CD4-positive, alpha-beta T cell treated with Interferon alpha-2 for 1 hour (primary cell): ENCODE data around the gene ANKRD34A.

Experiments
- DNase-seq, 2 donors: peaks; one replicate each; pipeline ENCODE4 v3.0.0-alpha.2; 2020 to 2022

ANKRD34A gene

DNA sequence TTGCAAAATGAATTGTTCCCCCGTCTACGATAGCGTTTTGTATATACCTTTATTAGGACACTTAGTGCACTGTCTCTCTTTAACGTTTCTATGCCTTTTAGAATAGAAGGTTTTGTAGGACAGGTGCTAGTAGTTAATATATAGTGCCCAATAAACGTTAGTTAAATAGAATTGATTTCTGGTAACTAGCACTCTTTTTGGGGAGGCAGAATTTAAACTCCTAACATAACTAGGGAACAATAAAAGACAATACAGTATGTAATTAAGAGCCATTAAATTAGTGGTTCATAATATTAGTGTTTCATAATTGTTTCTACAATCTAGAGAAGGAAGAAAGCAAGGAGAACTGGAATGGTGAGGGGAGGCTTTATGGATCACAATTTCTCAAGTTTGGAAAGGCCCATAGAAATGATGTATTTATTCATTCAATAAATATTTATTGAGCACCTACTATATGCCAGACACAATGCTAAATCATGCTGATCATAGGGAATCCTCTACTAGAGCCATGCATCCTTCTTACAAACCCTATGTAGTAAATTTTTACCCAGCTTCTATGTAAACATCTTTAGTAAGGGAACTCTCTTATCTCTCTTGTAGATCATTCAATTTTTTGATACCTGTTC, 857 bp upstream of the ANKRD34A start:
- no peak for DNase-seq

DNA sequence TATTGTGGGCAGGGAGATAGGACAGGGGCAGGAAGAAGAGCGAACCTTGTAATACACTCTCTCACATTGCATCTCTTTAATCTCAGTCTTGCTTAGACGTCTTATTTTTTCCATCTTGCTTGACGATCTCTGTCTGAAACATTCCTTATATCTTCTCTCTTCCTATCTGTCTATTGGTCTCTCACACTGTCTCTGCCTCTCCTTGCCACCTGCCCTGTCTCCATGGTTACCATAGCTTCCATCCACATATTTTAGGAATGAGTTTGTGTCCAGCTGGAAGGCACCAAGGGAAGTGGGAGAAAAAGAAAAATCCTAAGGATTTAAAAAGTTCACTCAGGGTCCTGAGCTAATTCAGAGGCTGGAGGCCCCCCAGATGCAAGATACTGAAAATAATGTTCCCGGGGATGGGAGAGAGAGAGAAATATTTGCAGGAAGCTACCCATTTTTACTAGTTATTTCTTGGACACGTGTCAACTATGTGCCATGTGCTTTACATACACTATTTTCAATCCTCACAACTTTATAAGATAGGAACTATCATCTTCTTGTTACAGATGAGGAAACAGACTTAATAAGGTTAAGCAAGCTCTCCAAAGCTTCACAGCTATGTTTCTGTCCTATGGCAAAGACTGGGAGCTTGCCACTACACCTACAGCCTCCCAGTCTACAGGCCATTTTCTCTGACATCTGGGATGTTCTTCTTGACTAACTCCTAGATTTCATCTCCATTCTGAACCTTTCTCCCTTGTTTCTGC, 933 bp downstream of the ANKRD34A start:
- no peak for DNase-seq

- peak; percentile 31 to 58 for DNase-seq
Observed at GRCh38 chr1:145962157-145963102, 1.9 kb downstream of the ANKRD34A start.

- DNase-seq = peak in 1 of 2 donors; percentile 47
Observed at GRCh38 chr1:145961425-145962156, 2.8 kb downstream of the ANKRD34A start.

GRCh38 chr1:145961109-145961424, 3.3 kb downstream of the ANKRD34A start:
- DNase-seq = no peak

DNA sequence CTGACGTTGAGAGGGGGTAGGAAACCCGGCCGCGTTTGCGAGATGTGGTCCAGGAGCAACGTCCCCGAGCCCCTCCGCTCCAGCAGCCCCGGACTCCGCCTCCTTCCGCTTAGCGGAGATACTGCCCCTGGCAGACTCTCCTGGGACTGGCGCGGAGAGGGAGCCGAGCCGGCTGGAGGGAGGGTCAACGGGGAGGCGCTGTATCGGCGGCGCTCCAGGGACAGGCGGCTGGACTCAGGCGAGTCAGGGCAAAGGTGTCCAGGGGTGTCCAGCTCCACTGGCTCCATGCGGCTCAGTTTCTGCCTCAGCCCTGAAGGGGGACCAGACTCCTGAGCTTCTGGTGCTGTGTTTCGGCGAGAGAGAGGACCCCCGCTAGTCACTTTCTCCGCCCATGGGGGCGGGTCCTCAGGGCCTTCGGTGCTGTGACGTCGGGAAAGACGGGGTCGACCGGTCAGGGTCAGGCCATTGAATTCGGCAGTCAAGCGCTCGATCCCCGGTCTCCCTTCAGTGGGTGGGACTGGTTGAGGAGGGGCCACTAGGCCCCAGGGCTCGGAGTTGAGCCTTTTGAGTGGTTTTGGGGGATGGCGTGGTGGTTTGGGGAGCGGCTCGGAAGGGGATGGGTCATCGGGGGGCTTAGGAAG, 3.8 kb downstream of the ANKRD34A start:
- DNase-seq = peak; percentile 44 to 61

DNA sequence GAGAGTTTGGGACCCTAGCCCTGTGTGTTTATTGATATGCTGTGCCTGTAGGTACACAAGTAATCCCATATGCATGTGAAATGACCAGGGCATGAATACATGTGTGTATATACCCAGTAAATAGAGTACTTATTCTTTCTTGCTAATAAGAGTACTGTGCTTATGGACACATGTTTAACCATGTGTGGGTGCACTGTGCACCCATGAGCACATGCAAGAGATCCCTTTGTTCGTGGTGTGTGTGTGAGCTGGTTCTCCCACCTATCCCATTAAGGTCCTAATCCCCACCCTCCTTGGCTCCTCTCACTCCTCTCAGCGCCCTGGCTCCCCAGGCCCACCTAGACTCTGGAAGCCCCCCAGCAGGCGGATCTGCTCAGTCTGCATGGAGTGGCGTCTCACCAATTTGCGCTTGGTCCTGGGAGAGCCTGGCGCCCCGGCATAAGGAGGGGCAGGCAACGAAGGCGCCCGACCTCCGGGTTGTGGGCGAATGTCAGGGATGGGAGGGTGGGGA, 4.4 kb downstream of the ANKRD34A start:
- no peak for DNase-seq

GRCh38 chr1:145959333-145959732, 5.0 kb downstream of the ANKRD34A start:
- no peak for DNase-seq

GRCh38 chr1:145958734-145959133, 5.6 kb downstream of the ANKRD34A start:
- DNase-seq = no peak

GRCh38 chr1:145957443-145958319, 6.7 kb downstream of the ANKRD34A start, which contains the start of gene LIX1L:
TSS of gene LIX1L (minus strand) at chr1:145958017. CDS start at chr1:145957927, 90 bp downstream.
- DNase-seq = peak; percentile 93 to 95

DNA sequence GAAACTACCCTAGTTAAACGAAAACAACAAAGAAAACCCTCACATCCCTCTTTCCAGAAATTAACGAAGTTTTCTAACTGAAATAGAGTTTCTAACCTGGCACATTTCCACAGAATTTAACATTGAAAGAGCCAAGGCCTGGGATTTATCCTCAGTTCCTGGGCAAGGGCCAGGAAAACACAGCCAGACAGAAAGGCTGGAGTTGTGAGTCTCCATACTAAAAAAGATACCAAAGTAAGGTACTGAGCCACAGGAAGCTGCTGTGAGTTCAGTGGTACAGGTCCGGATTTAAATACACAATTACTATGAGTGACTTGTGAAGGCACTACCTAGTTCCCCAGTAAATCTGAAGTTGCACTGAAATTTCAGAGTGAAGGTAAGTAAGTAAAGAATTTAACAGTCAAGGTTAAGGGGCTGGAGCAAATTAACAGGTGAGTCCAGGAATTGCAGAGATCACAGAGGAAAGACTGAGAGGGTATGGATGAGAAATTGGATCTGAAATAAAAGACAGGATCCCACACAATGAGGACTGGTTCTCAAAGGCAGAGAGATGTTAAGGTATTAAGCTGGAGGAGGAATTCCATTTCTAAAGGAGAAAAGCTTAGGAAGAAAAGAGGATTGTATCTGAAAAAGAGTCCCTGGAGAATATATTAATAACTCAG, 7.5 kb downstream of the ANKRD34A start:
- DNase-seq = peak in 1 of 2 donors; percentile 33

DNA sequence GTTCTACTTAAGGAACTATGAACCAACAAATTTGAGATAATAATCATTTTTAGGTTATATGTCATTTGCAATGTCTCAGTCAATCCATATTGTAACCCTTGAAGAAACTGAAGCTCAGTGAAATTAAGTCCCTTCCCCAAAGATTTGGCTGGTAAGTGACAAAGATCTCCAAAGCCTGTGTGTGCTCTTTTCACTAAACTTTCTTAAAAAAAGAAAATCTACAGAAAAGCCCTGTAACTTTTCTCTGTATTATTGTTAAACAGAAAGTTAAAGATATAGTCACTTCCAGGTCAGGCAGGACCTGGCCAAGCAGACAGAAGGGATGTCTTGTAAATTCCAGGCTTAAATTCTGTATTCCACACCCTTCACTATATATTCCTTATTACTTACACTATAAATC, 8.0 kb downstream of the ANKRD34A start:
- no peak for DNase-seq

- DNase-seq = no peak
Observed at GRCh38 chr1:145955436-145955835, 8.9 kb downstream of the ANKRD34A start.

GRCh38 chr1:145953861-145954260, 10.5 kb downstream of the ANKRD34A start:
- no peak for DNase-seq

GRCh38 chr1:145952903-145953302, 11.5 kb downstream of the ANKRD34A start:
- no peak for DNase-seq

GRCh38 chr1:145951526-145951925, 12.8 kb downstream of the ANKRD34A start:
- DNase-seq = no peak

GRCh38 chr1:145949219-145949618, 15.2 kb downstream of the ANKRD34A start:
- no peak for DNase-seq

- DNase-seq = no peak
Observed at GRCh38 chr1:145947551-145947950, 16.8 kb downstream of the ANKRD34A start.

DNA sequence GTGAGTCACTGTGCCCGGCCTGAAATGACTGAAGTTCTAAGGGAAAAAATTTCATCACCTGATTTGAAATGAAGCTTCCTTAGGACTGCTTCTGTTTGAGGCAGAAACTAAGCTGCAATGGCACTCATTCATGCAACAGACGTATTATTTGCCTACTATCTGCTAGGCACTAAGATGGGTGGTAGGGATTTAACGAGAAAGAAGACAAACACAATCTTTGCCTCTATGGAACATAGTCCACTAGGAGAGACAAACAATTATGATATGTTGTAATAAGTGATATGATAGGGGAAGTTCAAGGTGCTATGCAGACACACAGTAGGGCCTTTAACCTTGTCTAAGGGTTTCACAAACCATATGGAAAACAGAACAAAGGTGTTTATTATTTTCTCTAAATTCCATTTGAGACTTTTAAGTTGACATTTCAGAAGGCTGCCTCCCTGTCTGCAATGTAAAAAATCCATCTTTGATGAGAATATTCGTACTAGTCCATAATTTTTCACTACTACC, 17.8 kb downstream of the ANKRD34A start:
- no peak for DNase-seq

DNA sequence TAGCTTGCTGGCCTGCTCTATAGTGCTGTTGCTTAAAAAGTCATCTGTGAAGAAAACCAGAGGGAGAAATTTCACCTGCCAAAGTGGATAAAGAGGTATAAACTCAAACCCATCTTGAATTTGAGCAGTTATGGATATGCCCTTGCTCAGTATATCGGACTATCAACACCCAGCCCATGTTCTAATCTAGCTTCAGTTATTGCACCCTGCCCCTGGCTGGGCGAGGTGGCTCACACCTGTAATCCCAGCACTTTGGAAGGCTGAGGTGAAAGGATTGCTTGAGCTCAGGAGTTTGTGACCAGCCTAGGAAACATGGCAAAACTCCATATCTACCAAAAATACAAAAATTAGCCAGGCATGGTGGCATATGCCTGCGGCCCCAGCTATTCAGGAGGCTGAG, 19.8 kb downstream of the ANKRD34A start:
- no peak for DNase-seq
